Upper lobe of left lung (tissue), 4 donors: ENCODE data around the gene SHOC2.

Experiments
- CTCF ChIP-seq, 6 experiments: fragments of 450-650 bp in 4 of 6; fragments of 200-600 bp in 2 of 6; sonication (generic) in 2 of 6; IDR thresholded peaks; one replicate each; pipeline ENCODE4 v1.5.1; 2016 to 2019; ENCODE audit warnings: antibody characterized with exemption in 6 of 6
- EP300 ChIP-seq, 4 donors: sonication (generic); formaldehyde crosslinking; IDR thresholded peaks; one replicate each; pipeline ENCODE4 v1.5.1; 2017; ENCODE audit warnings: antibody characterized with exemption in 4 of 4, control low read depth in 2 of 4
- POLR2A ChIP-seq, 4 donors: fragments of 450-650 bp; IDR thresholded peaks; one replicate each; pipeline ENCODE4 v1.5.1; 2016 to 2017; ENCODE audit warnings: antibody characterized with exemption in 4 of 4, mild to moderate bottlenecking in 2 of 4
- POLR2AphosphoS5 ChIP-seq, 2 donors: sonication (generic); formaldehyde crosslinking; IDR thresholded peaks; one replicate each; pipeline ENCODE4 v1.5.1; 2017; ENCODE audit warnings: antibody characterized with exemption in 2 of 2

- TF ChIP-seq POLR2A (IDR thresholded peaks at IDR 0.05) (no peak), CTCF (IDR thresholded peaks at IDR 0.05) (no peak), EP300 (IDR thresholded peaks at IDR 0.05) (no peak), POLR2AphosphoS5 (IDR thresholded peaks at IDR 0.05) (no peak)
Measured at GRCh38 chr10:111007486-111007885, 88.1 kb downstream of the SHOC2 start.
